Measurements from ENCODE around the gene ZNF775.
"Not testable (repeated sequence)": the region's sequence is repeated elsewhere in the genome, so short reads cannot be mapped to it uniquely, and the experiment has no call there.

The ZNF775 gene

GRCh38 chr7:150382123-150382843, 3.2 kb downstream of the ZNF775 start:
- no peak for DNase-seq (ENCODE audit: low read depth in 2 of 2)

GRCh38 chr7:150382844-150383225, 3.7 kb downstream of the ZNF775 start:
- DNase-seq (ENCODE audit: low read depth in 2 of 2): no peak

- no peak for DNase-seq (ENCODE audit: low read depth in 2 of 2)
Measured at GRCh38 chr7:150383710-150384397, 4.7 kb downstream of the ZNF775 start.

GRCh38 chr7:150384406-150385301, 5.5 kb downstream of the ZNF775 start:
- DNase-seq (ENCODE audit: low read depth in 2 of 2): no peak

DNA sequence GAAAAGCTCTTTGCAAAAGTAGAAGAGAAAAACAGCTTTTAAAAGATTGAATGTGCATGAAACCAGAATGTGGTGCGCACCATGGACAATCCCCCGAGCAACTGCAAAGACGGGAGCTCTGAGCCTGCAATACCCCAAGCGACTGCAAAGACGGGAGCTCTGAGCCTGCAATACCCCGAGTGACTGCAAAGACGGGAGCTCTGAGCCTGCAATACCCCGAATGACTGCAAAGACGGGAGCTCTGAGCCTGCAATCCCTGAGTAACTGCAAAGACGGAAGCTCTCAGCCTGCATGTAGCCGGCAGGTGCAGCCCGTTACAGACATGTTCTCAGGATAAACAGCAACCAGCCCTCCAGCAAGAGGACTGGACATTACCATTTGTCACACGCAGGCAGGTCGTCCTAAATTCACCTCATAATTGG, 6.2 kb downstream of the ZNF775 start:
- no peak for DNase-seq (ENCODE audit: low read depth in 2 of 2)

DNA sequence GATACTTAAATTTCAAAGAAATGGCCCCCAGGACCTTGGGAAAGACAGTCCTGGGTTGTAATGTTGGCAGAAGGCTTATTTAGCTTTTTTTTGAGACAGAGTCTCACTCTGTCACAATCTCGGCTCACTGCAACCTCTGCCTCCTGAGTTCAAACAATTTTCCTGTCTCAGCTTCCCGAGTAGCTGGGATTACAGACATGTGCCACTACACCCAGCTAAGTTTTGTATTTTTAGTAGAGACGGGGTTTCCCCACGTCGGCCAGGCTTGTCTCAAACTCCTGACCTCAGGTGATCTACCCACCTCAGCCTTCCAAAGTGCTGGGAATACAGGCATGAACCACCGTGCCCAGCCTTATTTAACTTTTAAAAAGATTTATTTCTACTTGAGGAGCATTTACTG, 6.8 kb downstream of the ZNF775 start:
- not testable (repeated sequence) for DNase-seq (ENCODE audit: low read depth in 2 of 2)

DNA sequence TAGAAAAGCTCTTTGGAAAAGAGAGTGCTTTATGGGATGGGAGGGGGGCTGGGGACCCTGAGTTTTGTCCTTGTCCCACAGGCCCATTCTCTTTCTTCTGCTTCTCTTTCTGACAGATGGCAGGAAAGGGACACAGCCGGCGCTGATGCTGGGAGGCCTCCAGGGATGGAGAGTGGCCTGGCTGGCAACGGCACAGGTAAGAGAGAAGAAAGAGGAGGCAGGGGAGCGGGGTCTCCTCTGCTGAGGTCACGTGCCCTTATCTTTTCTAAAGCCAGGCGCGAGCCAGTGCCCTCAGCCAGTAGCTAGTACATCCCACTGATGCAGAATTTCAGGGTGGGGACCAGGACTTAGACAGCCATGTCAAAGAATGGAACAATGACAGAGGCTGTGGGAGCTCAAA, 9.2 kb downstream of the ZNF775 start:
- no peak for DNase-seq (ENCODE audit: low read depth in 2 of 2)

DNA sequence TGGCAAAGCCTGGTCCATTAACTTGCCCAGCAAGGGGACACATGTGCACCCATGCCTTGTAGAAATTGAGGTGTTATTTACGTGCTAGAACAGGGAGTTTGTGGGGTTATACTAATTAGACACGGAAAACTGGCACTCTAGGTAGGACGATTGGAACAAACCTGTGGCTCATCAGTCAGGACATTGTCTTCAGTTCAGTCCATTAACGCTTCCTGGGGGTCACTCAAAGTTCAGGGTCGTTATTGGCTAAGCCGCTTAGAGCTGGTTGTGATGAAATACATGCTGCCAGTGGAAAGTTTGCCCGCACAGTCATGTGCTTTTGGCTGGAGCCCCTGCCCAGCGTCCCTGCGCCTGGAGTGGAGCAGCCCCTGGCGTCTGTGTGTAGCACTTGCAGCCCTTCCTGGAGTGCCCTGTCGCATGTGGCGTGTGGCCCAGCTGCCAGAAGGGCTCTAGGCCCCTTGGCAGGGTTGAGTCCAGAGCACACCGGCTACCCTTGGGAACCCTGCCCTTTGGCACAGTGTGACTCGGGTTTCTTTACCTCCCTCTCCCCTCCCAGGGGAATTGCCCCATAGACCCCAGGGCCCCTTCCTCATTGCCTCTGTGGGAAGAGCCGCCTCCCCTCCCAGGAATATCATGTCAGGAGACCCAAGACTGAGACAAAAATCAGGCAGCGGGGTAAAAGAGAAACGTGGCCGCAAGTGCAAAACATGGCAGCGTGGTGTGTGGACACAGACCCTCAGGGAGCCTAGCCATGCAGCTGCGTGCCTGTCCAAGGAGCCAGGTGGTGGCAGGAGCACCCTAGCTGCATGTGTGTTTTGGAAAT, 9.8 kb downstream of the ZNF775 start:
- DNase-seq (ENCODE audit: low read depth in 2 of 2): no peak

GRCh38 chr7:150389532-150389816, 10.3 kb downstream of the ZNF775 start:
- DNase-seq (ENCODE audit: low read depth in 2 of 2): no peak

DNA sequence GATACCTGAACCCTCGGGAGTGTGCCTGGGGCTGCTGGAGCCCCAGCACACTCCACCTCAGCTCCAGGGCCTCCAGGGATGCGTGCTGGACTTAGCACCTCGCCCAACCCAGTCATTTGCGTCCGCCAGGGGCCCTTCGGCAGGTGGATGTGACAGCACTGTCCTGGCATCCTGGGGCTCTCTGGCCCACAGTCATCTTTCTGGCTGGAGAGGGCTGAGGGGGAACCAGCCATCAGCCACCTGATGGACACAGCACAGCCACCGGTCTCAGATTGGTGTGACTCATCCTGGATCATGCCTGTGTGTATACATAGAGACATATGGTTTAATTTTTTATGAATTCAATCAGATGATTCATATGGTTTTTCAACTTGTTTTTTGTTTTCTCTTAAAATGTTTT, 11.1 kb downstream of the ZNF775 start:
- no peak for DNase-seq (ENCODE audit: low read depth in 2 of 2)

GRCh38 chr7:150393325-150393724, 14.2 kb downstream of the ZNF775 start:
- no peak for DNase-seq (ENCODE audit: low read depth in 2 of 2)

GRCh38 chr7:150396426-150396825, 17.3 kb downstream of the ZNF775 start:
- no peak for DNase-seq (ENCODE audit: low read depth in 2 of 2)

GRCh38 chr7:150396851-150397260, 17.7 kb downstream of the ZNF775 start:
- DNase-seq (ENCODE audit: low read depth in 2 of 2): no peak

- DNase-seq (ENCODE audit: low read depth in 2 of 2): no peak
Measured at GRCh38 chr7:150397346-150398107, 18.4 kb downstream of the ZNF775 start.

DNA sequence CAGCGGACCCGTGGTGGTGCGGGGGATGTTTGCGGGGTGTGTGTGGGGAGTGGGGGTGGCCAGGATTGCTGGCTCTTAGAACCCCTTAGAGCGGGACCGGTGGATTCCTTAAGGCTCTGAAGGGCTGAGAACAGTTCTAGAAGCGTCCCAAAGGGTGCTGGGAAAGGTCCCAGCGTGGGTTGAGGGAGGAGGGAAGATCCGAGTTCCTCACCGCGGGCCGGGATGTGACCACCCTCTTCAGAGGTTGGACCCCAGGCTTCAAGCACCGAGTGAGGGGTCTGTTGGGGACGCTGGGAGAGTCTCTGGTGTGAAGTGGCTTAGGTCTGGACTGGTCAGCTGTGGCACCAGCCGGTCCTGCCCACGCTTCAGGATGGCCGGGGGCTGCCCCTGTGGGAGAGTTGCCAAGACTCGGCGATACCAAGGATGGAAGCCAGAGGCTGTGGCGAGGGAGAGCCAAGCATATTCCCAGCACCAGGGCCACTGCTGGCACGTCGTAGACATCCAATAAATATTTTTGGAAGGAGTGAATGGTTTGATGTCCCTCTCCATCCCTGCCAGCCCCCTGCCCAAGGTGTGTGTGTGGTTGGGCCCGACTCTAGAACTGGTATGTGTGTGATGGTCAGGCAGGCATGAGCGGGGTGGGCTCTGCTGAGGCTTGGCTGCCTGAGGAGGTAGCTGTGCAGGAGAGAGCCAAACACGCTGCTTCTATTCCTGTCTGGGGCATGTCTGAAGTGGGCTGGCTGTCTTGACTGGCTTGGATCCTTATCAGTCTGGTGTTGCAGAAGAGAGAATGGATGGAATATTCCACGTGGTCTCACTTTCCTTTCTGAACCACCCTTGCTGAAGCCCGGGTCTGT, 19.2 kb downstream of the ZNF775 start:
- no peak for DNase-seq (ENCODE audit: low read depth in 2 of 2)

- DNase-seq (ENCODE audit: low read depth in 2 of 2): no peak
Measured at GRCh38 chr7:150398965-150399320, 19.8 kb downstream of the ZNF775 start.

DNA sequence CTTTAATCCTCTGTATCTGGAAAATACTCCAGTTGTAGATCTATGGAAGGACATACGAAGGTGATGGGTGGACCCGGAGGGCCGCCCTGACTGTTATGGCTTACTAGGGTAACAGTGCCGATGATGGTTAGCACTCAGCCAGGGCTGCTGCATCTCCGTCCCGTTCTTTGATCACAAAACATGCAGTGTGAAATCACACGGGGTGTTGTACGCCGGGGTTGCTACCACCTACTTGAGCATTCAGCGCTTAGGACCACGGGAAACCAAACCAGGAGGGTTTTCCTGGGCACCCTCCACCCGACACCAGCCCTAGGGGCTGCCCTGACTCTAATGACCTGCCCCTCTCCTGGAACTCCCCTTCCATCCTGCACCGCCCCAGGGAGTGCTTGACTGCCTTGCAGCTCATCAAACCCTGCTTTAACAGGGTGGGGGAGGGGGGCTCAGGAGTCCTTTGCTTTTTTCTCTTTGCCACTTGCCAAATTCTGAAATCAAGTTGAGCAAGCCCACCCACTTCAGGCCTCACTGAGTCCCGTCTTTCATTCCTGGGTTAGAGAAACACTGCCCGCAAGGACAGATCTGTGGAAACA, 20.4 kb downstream of the ZNF775 start:
- DNase-seq (ENCODE audit: low read depth in 2 of 2): no peak

- no peak for DNase-seq (ENCODE audit: low read depth in 2 of 2)
Measured at GRCh38 chr7:150400008-150400787, 21.1 kb downstream of the ZNF775 start.
